Loucy (cell line): ENCODE data around the gene IZUMO2.

Experiments
- H2AFZ ChIP-seq: fragments of 200-600 bp; sonication (generic); 2 replicates; pipeline ENCODE4 v1.6.0; 2016; ENCODE audit warnings: antibody characterized with exemption, mild to moderate bottlenecking, low read length, moderate library complexity
- H3F3A ChIP-seq: fragments of 200-600 bp; 2 replicates; pipeline ENCODE4 v1.6.0; 2016; ENCODE audit warnings: antibody characterized with exemption, low read depth, mild to moderate bottlenecking
- H3K27me3 ChIP-seq: fragments of 200-600 bp; sonication (generic); 2 replicates; pipeline ENCODE4 v1.6.1; 2014; ENCODE audit warnings: low read length, mild to moderate bottlenecking; ENCODE audit not compliant: insufficient read depth, poor library complexity, severe bottlenecking
- H3K36me3 ChIP-seq: fragments of 200-600 bp; sonication (generic); 2 replicates; pipeline ENCODE4 v1.6.1; 2016; ENCODE audit warnings: low read length; ENCODE audit not compliant: insufficient read depth
- H3K4me1 ChIP-seq: fragments of 200-600 bp; sonication (generic); 2 replicates; pipeline ENCODE4 v1.5.1; 2014; ENCODE audit warnings: low read length, mild to moderate bottlenecking; ENCODE audit not compliant: insufficient read depth, poor library complexity, severe bottlenecking
- H3K4me2 ChIP-seq: fragments of 200-600 bp; sonication (generic); 2 replicates; pipeline ENCODE4 v1.6.0; 2014; ENCODE audit warnings: antibody characterized with exemption, low read length, low read depth, mild to moderate bottlenecking; ENCODE audit not compliant: poor library complexity, severe bottlenecking
- H3K4me3 ChIP-seq: fragments of 200-600 bp; sonication (generic); 2 replicates; pipeline ENCODE4 v1.5.1; 2014; ENCODE audit warnings: low read length, mild to moderate bottlenecking, mixed read lengths; ENCODE audit not compliant: poor library complexity, severe bottlenecking
- H3K79me2 ChIP-seq: fragments of 200-600 bp; sonication (generic); 2 replicates; pipeline ENCODE4 v1.6.1; 2014; ENCODE audit warnings: low read length; ENCODE audit not compliant: insufficient read depth
- H3K9ac ChIP-seq: fragments of 200-600 bp; sonication (generic); 2 replicates; pipeline ENCODE4 v1.6.0; 2014; ENCODE audit warnings: mild to moderate bottlenecking, low read depth, low read length, moderate library complexity; ENCODE audit not compliant: poor library complexity, severe bottlenecking
- H3K9me2 ChIP-seq: fragments of 200-600 bp; sonication (generic); replicated peaks from 2 replicates; pipeline ENCODE4 v1.6.1; 2016; ENCODE audit warnings: low read depth, low read length, mixed read lengths
- H3K9me3 ChIP-seq: fragments of 200-600 bp; sonication (generic); 2 replicates; pipeline ENCODE4 v1.6.1; 2014; ENCODE audit warnings: mild to moderate bottlenecking, antibody characterized with exemption, low read length, low read depth; ENCODE audit not compliant: insufficient read depth
- H4K20me1 ChIP-seq: fragments of 200-600 bp; sonication (generic); 2 replicates; pipeline ENCODE4 v1.6.0; 2014; ENCODE audit warnings: antibody characterized with exemption, low read length, mild to moderate bottlenecking; ENCODE audit not compliant: insufficient read depth, poor library complexity, severe bottlenecking
- EZH2phosphoT487 ChIP-seq: fragments of 200-600 bp; IDR thresholded peaks from 2 replicates; pipeline ENCODE4 v1.6.1; 2018; ENCODE audit warnings: antibody characterized with exemption, mild to moderate bottlenecking, moderate library complexity, borderline replicate concordance
- TF ChIP-seq, protein P1 (sequence below): fragments of 200-600 bp; sonication (generic); conservative IDR thresholded peaks from 2 replicates; pipeline ENCODE4 v1.5.1; 2014; ENCODE audit warnings: mild to moderate bottlenecking, antibody characterized with exemption, low read length

The IZUMO2 gene

DNA sequence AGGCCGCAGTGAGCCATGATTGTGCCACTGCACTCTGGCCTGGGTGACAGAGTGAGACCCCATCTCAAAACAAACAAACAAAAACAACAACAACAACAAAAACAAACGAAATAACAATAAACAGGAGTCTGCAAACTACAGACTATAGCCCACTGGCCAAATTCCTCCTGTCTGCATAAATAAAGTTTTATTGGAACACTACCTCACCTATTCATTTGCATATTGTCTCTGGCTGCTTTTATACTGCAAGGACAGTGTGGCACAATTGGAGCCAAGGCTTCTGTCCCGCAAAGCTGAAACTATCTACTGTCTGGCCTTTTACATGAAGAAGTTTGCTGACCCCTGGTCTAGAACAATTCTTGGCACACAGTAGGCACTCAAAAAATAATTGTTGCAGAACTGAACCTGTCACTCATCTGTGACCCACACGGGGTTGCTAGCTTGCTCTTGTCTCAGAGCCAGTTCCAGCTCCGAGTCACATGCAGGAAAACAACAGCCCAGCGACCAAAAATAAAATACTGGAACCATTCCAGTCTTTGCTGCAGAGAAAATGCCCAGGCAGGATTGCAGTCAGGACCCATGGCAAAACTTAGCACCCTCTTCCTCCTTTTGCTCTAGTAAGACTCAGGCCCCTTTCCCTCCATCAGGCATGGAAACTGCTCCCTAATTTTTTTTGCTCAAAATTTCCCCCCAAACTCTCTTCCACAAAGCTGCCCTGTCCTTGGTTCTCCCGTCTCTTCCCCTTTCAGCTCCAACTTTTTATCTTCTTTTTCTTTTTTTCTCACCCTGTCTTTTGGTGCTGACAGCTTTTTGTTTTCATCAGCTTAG is 35.6 kb upstream of the IZUMO2 start:
- no peak overlapping the region for H3K4me2 ChIP-seq
- H3K9ac ChIP-seq: no peak overlapping the region
- no peaks in the 10 kb centered on the region for H3K9me3 ChIP-seq
- no peaks in the 10 kb centered on the region for H3K79me2 ChIP-seq
- H4K20me1 ChIP-seq: no peaks in the 10 kb centered on the region
- no peaks in the 10 kb centered on the region for H3K27me3 ChIP-seq
- no peaks in the 10 kb centered on the region for H3K36me3 ChIP-seq
- H3K9me2 ChIP-seq: no peaks in the 10 kb centered on the region
- H3K4me3 ChIP-seq: no peak overlapping the region
- no peaks in the 10 kb centered on the region for H3K4me1 ChIP-seq
- H2AFZ ChIP-seq: no peak overlapping the region
- TF ChIP-seq EZH2phosphoT487: no peak
- TF ChIP-seq, protein P1, sequence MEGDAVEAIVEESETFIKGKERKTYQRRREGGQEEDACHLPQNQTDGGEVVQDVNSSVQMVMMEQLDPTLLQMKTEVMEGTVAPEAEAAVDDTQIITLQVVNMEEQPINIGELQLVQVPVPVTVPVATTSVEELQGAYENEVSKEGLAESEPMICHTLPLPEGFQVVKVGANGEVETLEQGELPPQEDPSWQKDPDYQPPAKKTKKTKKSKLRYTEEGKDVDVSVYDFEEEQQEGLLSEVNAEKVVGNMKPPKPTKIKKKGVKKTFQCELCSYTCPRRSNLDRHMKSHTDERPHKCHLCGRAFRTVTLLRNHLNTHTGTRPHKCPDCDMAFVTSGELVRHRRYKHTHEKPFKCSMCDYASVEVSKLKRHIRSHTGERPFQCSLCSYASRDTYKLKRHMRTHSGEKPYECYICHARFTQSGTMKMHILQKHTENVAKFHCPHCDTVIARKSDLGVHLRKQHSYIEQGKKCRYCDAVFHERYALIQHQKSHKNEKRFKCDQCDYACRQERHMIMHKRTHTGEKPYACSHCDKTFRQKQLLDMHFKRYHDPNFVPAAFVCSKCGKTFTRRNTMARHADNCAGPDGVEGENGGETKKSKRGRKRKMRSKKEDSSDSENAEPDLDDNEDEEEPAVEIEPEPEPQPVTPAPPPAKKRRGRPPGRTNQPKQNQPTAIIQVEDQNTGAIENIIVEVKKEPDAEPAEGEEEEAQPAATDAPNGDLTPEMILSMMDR: no peak
- no peaks in the 10 kb centered on the region for H3F3A ChIP-seq

DNA sequence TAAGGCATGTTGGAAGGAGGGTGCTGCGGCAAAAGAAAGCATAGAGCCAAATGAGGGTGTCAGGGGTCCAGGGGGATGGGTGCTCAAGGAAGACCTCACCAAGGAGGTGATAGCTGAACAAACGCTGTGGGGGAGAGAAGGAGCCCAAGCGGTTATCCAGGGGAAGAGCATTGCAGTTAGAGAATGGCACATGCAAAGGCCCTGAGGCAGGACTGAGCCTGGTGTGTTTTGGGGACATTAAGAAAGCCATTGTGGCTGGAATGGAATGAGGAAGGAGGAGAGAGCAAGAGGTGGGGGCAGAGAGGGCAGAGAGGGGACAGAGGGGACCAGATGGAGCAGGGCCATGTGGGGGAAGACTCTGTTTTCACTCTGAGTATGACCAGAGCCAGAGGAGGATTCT is 34.3 kb upstream of the IZUMO2 start:
- no peaks in the 10 kb centered on the region for H3F3A ChIP-seq
- no peaks in the 10 kb centered on the region for H3K9me3 ChIP-seq
- H4K20me1 ChIP-seq: no peaks in the 10 kb centered on the region
- no peaks in the 10 kb centered on the region for H3K36me3 ChIP-seq
- H3K4me1 ChIP-seq: no peaks in the 10 kb centered on the region
- no peaks in the 10 kb centered on the region for H3K27me3 ChIP-seq
- H3K9ac ChIP-seq: no peak overlapping the region
- no peaks in the 10 kb centered on the region for H3K9me2 ChIP-seq
- H3K4me2 ChIP-seq: no peak overlapping the region
- no peak for TF ChIP-seq EZH2phosphoT487
- TF ChIP-seq, protein P1: no peak
- H3K79me2 ChIP-seq: no peaks in the 10 kb centered on the region
- no peak overlapping the region for H2AFZ ChIP-seq
- no peak overlapping the region for H3K4me3 ChIP-seq

DNA sequence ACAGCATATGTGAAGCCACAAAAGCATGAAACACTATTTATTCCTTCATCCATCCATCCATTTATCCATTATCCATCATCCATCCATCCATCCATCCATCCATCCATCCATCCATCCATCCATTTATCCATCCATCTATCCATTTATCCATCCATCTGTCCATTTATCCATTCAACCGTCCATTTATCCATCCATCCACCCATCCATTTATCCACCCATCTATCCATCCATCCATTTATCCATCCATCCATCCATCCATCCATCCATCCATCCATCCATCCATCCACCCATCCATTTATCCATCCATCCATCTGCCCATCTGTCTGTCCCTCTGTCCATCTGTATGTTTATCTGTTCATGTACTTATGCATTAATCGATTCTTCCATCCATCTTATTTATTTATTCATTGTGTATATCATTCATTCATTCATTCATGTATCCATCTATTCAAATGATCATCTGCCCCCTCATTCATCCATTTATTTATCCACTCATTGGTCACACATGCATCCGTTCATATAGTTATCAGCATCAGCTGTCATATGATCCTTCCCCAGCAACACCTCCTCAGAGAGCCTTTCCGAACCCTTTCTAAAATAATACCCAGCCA is 33.3 kb upstream of the IZUMO2 start:
- Histone ChIP-seq H3K4me3 (no peak overlapping the region), H3K9me2 (no peaks in the 10 kb centered on the region), H3K4me1 (no peaks in the 10 kb centered on the region), H3K36me3 (no peaks in the 10 kb centered on the region), H4K20me1 (no peaks in the 10 kb centered on the region), H2AFZ (no peak overlapping the region), H3F3A (no peaks in the 10 kb centered on the region), H3K9me3 (no peaks in the 10 kb centered on the region), H3K9ac (no peak overlapping the region), H3K27me3 (no peaks in the 10 kb centered on the region), H3K4me2 (no peak overlapping the region), H3K79me2 (no peaks in the 10 kb centered on the region)
- TF ChIP-seq, protein P1: no peak
- TF ChIP-seq EZH2phosphoT487: no peak
